HCT116 (cell line): Measurements from ENCODE around the gene SGK1. TPM values are rescaled to one million over a fixed set of nuclear protein-coding genes. Genes with fewer than 3 reads are reported as not detected.
"Not testable (repeated sequence)": the region's sequence is repeated elsewhere in the genome, so short reads cannot be mapped to it uniquely, and the experiment has no call there.

Source experiments
- ATAC-seq: fragments of 200-7000 bp; cut with Tn5 transposase; 2 replicates; pipeline ENCODE4 v1.9.1; 2020; ENCODE audit warnings: mild to moderate bottlenecking, moderate library complexity
- BruUV-seq: library from RNA; stranded (reverse); fragments of 400-500 nt; replicated peaks from 2 replicates; lab custom pipeline; 2021; lab: Mats Ljungman, UMichigan
- CTCF ChIA-PET: fragments of 300-600 bp; sonication (Branson Sonifier 250); formaldehyde crosslinking; loops from one replicate; lab custom pipeline; 2021; ENCODE audit warnings: antibody characterized with exemption; lab: Charles Lee
- POLR2A ChIA-PET: fragments of 300-600, 350-600 bp; sonication (Branson Sonifier 250); formaldehyde crosslinking; loops from one replicate; lab custom pipeline; 2021; ENCODE audit warnings: antibody characterized with exemption; lab: Charles Lee
- RAD21 ChIA-PET, 2 experiments: fragments of 300-600 bp; sonication (Branson Sonifier 250); formaldehyde crosslinking; loops; one replicate each; lab custom pipeline; 2023; ENCODE audit warnings: low total read pairs in 2 of 2; ENCODE audit not compliant: uncharacterized antibody in 2 of 2, unreplicated experiment in 2 of 2, low non-redundant PET in 1 of 2; lab: Charles Lee
- DNase-seq: peaks from one replicate; pipeline ENCODE4 v3.0.0-alpha.2; 2010; ENCODE audit warnings: low read depth, low spot score
- H2AFZ ChIP-seq: fragments of 200-600 bp; shearing (Covaris generic), sonication (generic); 2 replicates; pipeline ENCODE4 v1.6.1; 2017; ENCODE audit warnings: low read depth, mixed run types, mixed read lengths, antibody characterized with exemption, low read length; ENCODE audit not compliant: poor library complexity, severe bottlenecking
- H3K27ac ChIP-seq: 2 replicates; pipeline ENCODE4 v1.5.1; 2012; ENCODE audit warnings: low read depth, low read length
- H3K27me3 ChIP-seq: fragments of 200-600 bp; sonication (generic); 2 replicates; pipeline ENCODE4 v1.6.1; 2016; ENCODE audit warnings: mixed run types, low read length, mixed read lengths; ENCODE audit not compliant: insufficient read depth
- H3K36me3 ChIP-seq, 2 experiments: fragments of 200-500 bp in 1 of 2; fragments of 200-600 bp in 1 of 2; sonication (Bioruptor generic) in 1 of 2; sonication (generic) in 1 of 2; 2 replicates each; pipeline versions ENCODE4 v1.5.1 to v1.6.1; 2014 to 2016; ENCODE audit warnings: low read length in 2 of 2, inconsistent platforms in 1 of 2, mixed read lengths in 1 of 2, mixed run types in 1 of 2; ENCODE audit not compliant: insufficient read depth in 2 of 2, control insufficient read depth in 1 of 2
- H3K4me1 ChIP-seq, 2 experiments: fragments of 200-600 bp in 1 of 2; sonication (generic) in 1 of 2; 2 replicates each; pipeline versions ENCODE4 v1.5.1 to v1.6.1; 2012 to 2017; ENCODE audit warnings: low read length in 2 of 2, inconsistent platforms in 1 of 2, mild to moderate bottlenecking in 1 of 2, mixed read lengths in 1 of 2, mixed run types in 1 of 2, moderate library complexity in 1 of 2; ENCODE audit not compliant: insufficient read depth in 2 of 2, control insufficient read depth in 1 of 2
- H3K4me2 ChIP-seq: fragments of 200-600 bp; sonication (generic); 2 replicates; pipeline ENCODE4 v1.6.1; 2017; ENCODE audit warnings: mixed run types, low read length, mixed read lengths
- H3K4me3 ChIP-seq, 2 experiments: fragments of 200-600 bp in 1 of 2; sonication (generic) in 1 of 2; replicated peaks in 1 of 2; 2 replicates each; pipeline ENCODE4 v1.5.1; 2011 to 2016; ENCODE audit warnings: low read length in 2 of 2, control low read depth in 1 of 2, low read depth in 1 of 2, mild to moderate bottlenecking in 1 of 2, mixed read lengths in 1 of 2, mixed run types in 1 of 2
- H3K79me2 ChIP-seq: fragments of 200-600 bp; sonication (generic); 2 replicates; pipeline ENCODE4 v1.6.1; 2017; ENCODE audit warnings: mild to moderate bottlenecking, mixed run types, low read length, moderate library complexity, mixed read lengths; ENCODE audit not compliant: insufficient read depth
- H3K9ac ChIP-seq: fragments of 200-600 bp; sonication (generic); 2 replicates; pipeline ENCODE4 v1.6.1; 2016; ENCODE audit warnings: low read length, mixed read lengths
- H3K9me2 ChIP-seq: fragments of 200-600 bp; sonication (generic), shearing (Covaris generic); 2 replicates; pipeline ENCODE4 v1.6.1; 2017; ENCODE audit warnings: mixed run types, mild to moderate bottlenecking, moderate library complexity; ENCODE audit not compliant: insufficient read depth
- H3K9me3 ChIP-seq, 2 experiments: fragments of 200-500 bp in 1 of 2; fragments of 200-600 bp in 1 of 2; sonication (Bioruptor generic) in 1 of 2; sonication (generic) in 1 of 2; 2 replicates each; pipeline ENCODE4 v1.6.1; 2014 to 2017; ENCODE audit warnings: low read length in 2 of 2, mixed read lengths in 2 of 2, inconsistent platforms in 1 of 2, low read depth in 1 of 2, mild to moderate bottlenecking in 1 of 2, mixed run types in 1 of 2, moderate library complexity in 1 of 2; ENCODE audit not compliant: control insufficient read depth in 1 of 2, insufficient read depth in 1 of 2
- H4K20me1 ChIP-seq: fragments of 200-600 bp; sonication (generic), shearing (Covaris generic); 2 replicates; pipeline ENCODE4 v1.6.1; 2017; ENCODE audit warnings: mixed run types, mild to moderate bottlenecking, moderate library complexity; ENCODE audit not compliant: insufficient read depth
- CEBPB ChIP-seq: IDR thresholded peaks from 2 replicates; pipeline ENCODE4 v1.6.1; 2012; ENCODE audit warnings: low read depth
- EGR1 ChIP-seq: IDR thresholded peaks from 2 replicates; pipeline ENCODE4 v1.6.1; 2012; ENCODE audit warnings: low read depth
- EZH2 ChIP-seq: fragments of 200-600 bp; sonication (generic); IDR thresholded peaks from 2 replicates; pipeline ENCODE4 v1.6.1; 2017; ENCODE audit warnings: antibody characterized with exemption, mixed run types
- EZH2phosphoT487 ChIP-seq: fragments of 200-600 bp; IDR thresholded peaks from 2 replicates; pipeline ENCODE4 v1.6.1; 2018; ENCODE audit warnings: antibody characterized with exemption, borderline replicate concordance
- FOSL1 ChIP-seq: IDR thresholded peaks from 2 replicates; pipeline ENCODE4 v1.6.1; 2012; ENCODE audit warnings: low read depth
- RAD21 ChIP-seq: IDR thresholded peaks from 2 replicates; pipeline ENCODE4 v1.6.1; 2012; ENCODE audit warnings: low read depth, mild to moderate bottlenecking
- REST ChIP-seq: IDR thresholded peaks from 2 replicates; pipeline ENCODE4 v1.6.1; 2012; ENCODE audit warnings: low read depth
- SIN3A ChIP-seq: IDR thresholded peaks from 2 replicates; pipeline ENCODE4 v1.6.1; 2012; ENCODE audit warnings: low read depth
- SP1 ChIP-seq: IDR thresholded peaks from 2 replicates; pipeline ENCODE4 v1.6.1; 2012; ENCODE audit warnings: low read depth
- SRF ChIP-seq: IDR thresholded peaks from 2 replicates; pipeline ENCODE4 v1.6.1; 2012; ENCODE audit warnings: low read depth
- TCF7L2 ChIP-seq: IDR thresholded peaks from 2 replicates; pipeline ENCODE4 v1.7.0; 2011; ENCODE audit warnings: borderline replicate concordance, inconsistent platforms; ENCODE audit not compliant: insufficient read depth, insufficient read length; ENCODE audit errors: extremely low read depth
- YY1 ChIP-seq: IDR thresholded peaks from 2 replicates; pipeline ENCODE4 v1.6.1; 2011; ENCODE audit warnings: low read length, low read depth, moderate library complexity, mild to moderate bottlenecking; ENCODE audit not compliant: insufficient replicate concordance; ENCODE audit errors: extremely low read depth
- ZBTB33 ChIP-seq: IDR thresholded peaks from 2 replicates; pipeline ENCODE4 v1.6.1; 2011; ENCODE audit warnings: mild to moderate bottlenecking, low read length, moderate library complexity; ENCODE audit not compliant: insufficient replicate concordance; ENCODE audit errors: extremely low read depth
- ZFX ChIP-seq: fragments of 450-650 bp; IDR thresholded peaks from 2 replicates; pipeline ENCODE4 v1.6.1; 2017
- ZNF274 ChIP-seq: fragments of 200-500 bp; sonication (Bioruptor generic); IDR thresholded peaks from 2 replicates; pipeline ENCODE4 v1.6.1; 2014; ENCODE audit warnings: mild to moderate bottlenecking, low read depth, low read length, inconsistent platforms
- intact Hi-C: fragments of 100-400 bp; cut with micrococcal nuclease; formaldehyde crosslinking; loops from 2 replicates; pipeline ENCODE4 v1.10.0; 2022
- total RNA-seq: library from RNA; stranded (reverse); gene quantifications from one replicate; pipeline ENCODE4 v1.2.1, GENCODE V29; 2021; ENCODE audit not compliant: unreplicated experiment
- TF ChIP-seq, protein P1 (sequence below): IDR thresholded peaks from 2 replicates; pipeline ENCODE4 v1.6.1; 2012
- TF ChIP-seq, protein P2 (sequence below): IDR thresholded peaks from 2 replicates; pipeline ENCODE4 v1.6.1; 2012

Gene SGK1
- total RNA-seq, 1 experiment from 2014 or later = 4.5 TPM

- intact Hi-C loops = no loop called here
- Histone ChIP-seq H3K9me3 (no peaks in the 10 kb centered on the region), H3K4me2 (no peak overlapping the region), H3K9ac (no peak overlapping the region), H3K4me1 (no peaks in the 10 kb centered on the region), H2AFZ (no peak overlapping the region)
- no peak for ATAC-seq
- no peak for TF ChIP-seq ZFX
- no peak for TF ChIP-seq YY1
- TF ChIP-seq, protein P1, sequence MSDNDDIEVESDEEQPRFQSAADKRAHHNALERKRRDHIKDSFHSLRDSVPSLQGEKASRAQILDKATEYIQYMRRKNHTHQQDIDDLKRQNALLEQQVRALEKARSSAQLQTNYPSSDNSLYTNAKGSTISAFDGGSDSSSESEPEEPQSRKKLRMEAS = no peak
- TF ChIP-seq SRF = no peak
- TF ChIP-seq, protein P2, sequence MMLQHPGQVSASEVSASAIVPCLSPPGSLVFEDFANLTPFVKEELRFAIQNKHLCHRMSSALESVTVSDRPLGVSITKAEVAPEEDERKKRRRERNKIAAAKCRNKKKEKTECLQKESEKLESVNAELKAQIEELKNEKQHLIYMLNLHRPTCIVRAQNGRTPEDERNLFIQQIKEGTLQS = no peak
- TF ChIP-seq SP1 = no peak
- TF ChIP-seq ZBTB33 = no peak
- no peak for TF ChIP-seq EZH2
- no peak for TF ChIP-seq REST
- no peak for TF ChIP-seq TCF7L2
- TF ChIP-seq CEBPB = no peak
- no peak for TF ChIP-seq FOSL1
- TF ChIP-seq RAD21 = no peak
- no peak for TF ChIP-seq EZH2phosphoT487
- no peak for TF ChIP-seq SIN3A
- TF ChIP-seq EGR1 = no peak
- TF ChIP-seq ZNF274 = no peak
- TF ChIP-seq, all 23 proteins: peak for 0
- Histone ChIP-seq H3K4me3 (no peak overlapping the region), H3K9me2 (no peaks in the 10 kb centered on the region), H3K79me2 (no peaks in the 10 kb centered on the region), H4K20me1 (no peaks in the 10 kb centered on the region), H3K36me3 (no peaks in the 10 kb centered on the region), H3K27me3 (no peaks in the 10 kb centered on the region), H3K27ac (no peak overlapping the region)
- ChIA-PET RAD21 (no interaction called here), CTCF (no interaction called here), POLR2A (no interaction called here)
- no peak for DNase-seq
- BruUV-seq = no TSS peak
Measured at GRCh38 chr6:134198093-134198492, 119.8 kb downstream of the SGK1 start.

- H3K4me2 ChIP-seq, BruUV-seq, H3K9ac ChIP-seq, intact Hi-C loops, H3K4me1 ChIP-seq, H2AFZ ChIP-seq, H3K27ac ChIP-seq, H4K20me1 ChIP-seq, H3K9me2 ChIP-seq, RAD21 ChIA-PET, H3K9me3 ChIP-seq, H3K79me2 ChIP-seq, H3K4me3 ChIP-seq, H3K36me3 ChIP-seq, ATAC-seq, H3K27me3 ChIP-seq, POLR2A ChIA-PET, CTCF ChIA-PET, DNase-seq: not testable (repeated sequence)
Measured at GRCh38 chr6:134197685-134198084, 120.2 kb downstream of the SGK1 start.
